ENCODE data around the gene FANCE.

FANCE gene

DNA sequence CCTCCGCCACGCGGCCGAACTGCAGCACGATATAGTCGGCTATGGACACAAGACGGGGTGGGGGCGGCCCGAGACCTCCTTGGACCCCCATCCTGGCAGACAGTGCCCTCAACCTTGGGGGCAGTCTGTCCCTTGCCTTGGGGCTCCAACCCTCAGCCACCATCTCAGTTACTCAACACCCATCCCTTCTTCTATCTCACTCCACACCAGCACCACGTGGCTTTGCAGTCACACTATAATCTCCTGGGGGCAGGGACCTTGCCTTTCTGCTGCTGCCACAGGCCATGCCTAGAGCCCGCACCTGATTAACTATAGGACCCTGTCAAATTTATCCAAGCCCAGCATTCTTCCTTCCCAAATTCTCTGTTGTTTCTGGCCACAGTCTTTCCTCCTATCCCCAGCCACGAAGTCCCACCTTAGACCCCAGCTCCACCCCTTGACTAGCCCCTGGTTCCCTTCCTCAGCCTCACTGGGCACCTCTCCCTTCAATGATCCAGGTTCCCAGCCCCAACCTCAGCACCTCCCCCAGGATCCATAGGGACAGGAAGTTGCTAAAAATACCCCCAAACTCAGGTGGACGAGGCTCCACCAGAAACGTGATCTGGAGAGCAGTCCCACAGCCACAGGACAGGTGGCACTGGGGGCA, 46.4 kb downstream of the FANCE start:
- peak; percentile 81 for DNase-seq
- no peak overlapping the region for H3K4me3 ChIP-seq (ENCODE audit: low read depth, low read length)

DNA sequence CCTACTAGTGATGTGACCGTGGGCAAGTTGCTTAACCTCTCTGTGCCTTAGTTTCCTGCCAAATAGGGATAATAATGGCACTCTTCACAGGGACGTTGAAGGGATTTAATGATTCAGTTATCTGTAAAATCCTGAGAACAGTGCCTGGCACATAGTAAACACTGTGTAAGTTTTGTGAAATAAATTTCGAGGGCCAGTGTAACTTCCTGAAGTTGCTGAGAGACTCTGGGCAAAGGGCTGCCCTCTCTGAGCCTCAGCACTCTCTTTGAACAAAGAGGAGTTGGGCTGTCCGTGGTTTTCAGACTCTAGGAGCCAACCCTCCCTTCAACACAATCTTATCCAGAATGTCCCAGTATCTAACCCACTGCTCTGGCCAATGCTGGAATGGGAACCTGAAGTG, 47.2 kb downstream of the FANCE start:
- no peak overlapping the region for H3K27ac ChIP-seq
- no peak for DNase-seq
- H3K36me3 ChIP-seq = peaks cover 46% of the 10 kb centered on the region
- no peaks in the 10 kb centered on the region for H3K9me3 ChIP-seq (ENCODE audit: severe bottlenecking)
- no peak overlapping the region for H3K4me3 ChIP-seq (ENCODE audit: low read depth, low read length)
- TF ChIP-seq, protein P1, sequence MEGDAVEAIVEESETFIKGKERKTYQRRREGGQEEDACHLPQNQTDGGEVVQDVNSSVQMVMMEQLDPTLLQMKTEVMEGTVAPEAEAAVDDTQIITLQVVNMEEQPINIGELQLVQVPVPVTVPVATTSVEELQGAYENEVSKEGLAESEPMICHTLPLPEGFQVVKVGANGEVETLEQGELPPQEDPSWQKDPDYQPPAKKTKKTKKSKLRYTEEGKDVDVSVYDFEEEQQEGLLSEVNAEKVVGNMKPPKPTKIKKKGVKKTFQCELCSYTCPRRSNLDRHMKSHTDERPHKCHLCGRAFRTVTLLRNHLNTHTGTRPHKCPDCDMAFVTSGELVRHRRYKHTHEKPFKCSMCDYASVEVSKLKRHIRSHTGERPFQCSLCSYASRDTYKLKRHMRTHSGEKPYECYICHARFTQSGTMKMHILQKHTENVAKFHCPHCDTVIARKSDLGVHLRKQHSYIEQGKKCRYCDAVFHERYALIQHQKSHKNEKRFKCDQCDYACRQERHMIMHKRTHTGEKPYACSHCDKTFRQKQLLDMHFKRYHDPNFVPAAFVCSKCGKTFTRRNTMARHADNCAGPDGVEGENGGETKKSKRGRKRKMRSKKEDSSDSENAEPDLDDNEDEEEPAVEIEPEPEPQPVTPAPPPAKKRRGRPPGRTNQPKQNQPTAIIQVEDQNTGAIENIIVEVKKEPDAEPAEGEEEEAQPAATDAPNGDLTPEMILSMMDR (IDR thresholded peaks at IDR 0.05; ENCODE audit: low read depth, low read length) = no peak
- no peaks in the 10 kb centered on the region for H3K27me3 ChIP-seq (ENCODE audit: insufficient read depth, low read depth, severe bottlenecking)

More for the DNA sequence above, 46.4 kb downstream of the FANCE start:
- Histone ChIP-seq H3K9me3 (ENCODE audit: severe bottlenecking) (no peaks in the 10 kb centered on the region), H3K27me3 (ENCODE audit: insufficient read depth, low read depth, severe bottlenecking) (no peaks in the 10 kb centered on the region), H3K36me3 (peaks cover 44% of the 10 kb centered on the region), H3K27ac (peak overlapping the region; percentile 88)
- TF ChIP-seq, protein P1 (IDR thresholded peaks at IDR 0.05; ENCODE audit: low read depth, low read length) = no peak

DNA sequence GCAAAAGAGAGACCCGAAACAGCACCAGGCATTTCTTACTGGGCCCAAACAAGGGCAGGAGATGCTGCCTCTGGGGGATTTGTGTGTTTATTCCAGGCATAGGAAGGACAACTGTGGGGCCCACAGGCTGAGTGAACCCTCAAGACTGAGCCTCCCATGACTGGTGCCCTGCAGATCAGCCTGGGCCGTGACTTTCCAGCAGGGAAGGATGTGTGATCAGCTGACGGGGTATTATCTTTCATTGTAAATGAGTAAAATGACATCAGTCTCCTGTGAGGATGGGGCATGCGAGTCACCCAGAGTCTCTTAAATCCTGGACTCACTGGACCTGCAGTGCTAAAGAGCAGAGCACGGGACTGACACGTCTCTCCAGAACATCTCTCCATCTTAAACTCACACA, 48.6 kb downstream of the FANCE start:
- peak; percentile 64 for DNase-seq
- Histone ChIP-seq H3K27ac (peak overlapping the region; percentile 44), H3K27me3 (ENCODE audit: insufficient read depth, low read depth, severe bottlenecking) (no peaks in the 10 kb centered on the region), H3K9me3 (ENCODE audit: severe bottlenecking) (no peaks in the 10 kb centered on the region), H3K36me3 (peaks cover 60% of the 10 kb centered on the region), H3K4me3 (ENCODE audit: low read depth, low read length) (no peak overlapping the region)
- TF ChIP-seq, protein P1 (IDR thresholded peaks at IDR 0.05; ENCODE audit: low read depth, low read length) = no peak

DNA sequence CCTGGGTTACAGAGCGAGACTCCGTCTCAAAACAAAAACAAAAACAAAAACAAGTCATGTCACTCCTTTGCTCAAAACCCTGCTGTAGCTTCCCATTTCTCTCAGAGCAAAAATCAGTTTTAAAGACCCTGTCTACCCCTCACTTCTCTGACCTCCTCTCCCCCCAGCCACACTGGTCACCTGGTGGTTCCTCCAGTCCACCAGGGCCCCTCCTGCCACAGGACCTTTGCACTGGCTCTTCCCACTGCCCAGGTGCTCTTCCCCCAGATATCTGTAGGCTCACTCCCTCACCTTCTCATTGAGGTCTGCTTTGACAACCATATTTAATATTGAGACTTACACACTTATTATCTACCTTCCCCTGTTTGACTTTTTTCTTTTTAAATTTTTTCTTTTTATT, 49.6 kb downstream of the FANCE start:
- no peak overlapping the region for H3K4me3 ChIP-seq (ENCODE audit: low read depth, low read length)
- DNase-seq = no peak
- H3K27ac ChIP-seq = no peak overlapping the region
- H3K27me3 ChIP-seq (ENCODE audit: insufficient read depth, low read depth, severe bottlenecking) = no peaks in the 10 kb centered on the region
- TF ChIP-seq, protein P1 (IDR thresholded peaks at IDR 0.05; ENCODE audit: low read depth, low read length) = no peak
- H3K9me3 ChIP-seq (ENCODE audit: severe bottlenecking) = no peaks in the 10 kb centered on the region
- peaks cover 70% of the 10 kb centered on the region for H3K36me3 ChIP-seq

DNA sequence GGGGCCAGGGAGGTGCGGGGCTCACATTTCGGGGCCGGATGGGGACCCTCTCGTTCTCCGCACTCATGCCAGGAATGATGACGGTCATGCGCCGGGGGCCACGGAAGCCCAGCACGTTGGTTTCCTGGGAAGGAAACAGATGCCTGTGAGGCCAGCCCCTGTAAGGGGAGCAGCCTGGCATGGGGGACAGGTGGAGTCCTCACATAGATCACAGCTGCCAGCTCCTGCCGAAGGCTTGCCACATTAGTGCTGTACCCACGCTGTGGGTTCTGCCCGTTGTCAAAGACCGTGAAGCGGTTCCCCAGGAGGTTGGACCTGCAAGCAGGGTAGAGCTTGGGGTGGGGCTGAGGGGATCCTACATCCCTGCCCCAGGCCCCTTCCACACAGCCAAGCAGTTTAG, 51.4 kb downstream of the FANCE start:
- Histone ChIP-seq H3K9me3 (ENCODE audit: severe bottlenecking) (no peaks in the 10 kb centered on the region), H3K27ac (no peak overlapping the region), H3K27me3 (ENCODE audit: insufficient read depth, low read depth, severe bottlenecking) (no peaks in the 10 kb centered on the region), H3K36me3 (peaks cover 76% of the 10 kb centered on the region), H3K4me3 (ENCODE audit: low read depth, low read length) (no peak overlapping the region)
- DNase-seq = no peak
- TF ChIP-seq, protein P1 (IDR thresholded peaks at IDR 0.05; ENCODE audit: low read depth, low read length) = no peak

DNA sequence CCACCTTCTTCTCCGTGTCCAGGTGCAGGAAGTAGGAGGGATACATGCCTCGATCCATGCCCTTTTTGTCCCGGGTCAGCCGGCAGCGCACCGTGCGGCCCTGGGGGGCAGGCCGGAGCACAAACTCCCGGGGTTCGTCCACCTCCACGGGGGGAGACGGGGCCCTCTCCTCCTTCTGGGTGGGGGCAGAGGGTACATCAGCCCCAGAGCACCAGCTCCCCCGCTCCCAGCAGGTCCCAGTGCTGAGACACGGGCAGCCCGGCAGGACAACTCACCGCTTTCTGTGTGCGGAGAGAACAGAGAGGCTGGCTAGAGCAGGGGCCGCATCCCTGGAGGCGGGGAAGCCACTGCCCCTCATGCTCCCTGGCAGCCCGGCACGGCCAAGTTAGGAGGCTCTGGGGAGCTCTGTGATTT, 53.9 kb downstream of the FANCE start:
- Histone ChIP-seq H3K4me3 (ENCODE audit: low read depth, low read length) (no peak overlapping the region), H3K9me3 (ENCODE audit: severe bottlenecking) (no peaks in the 10 kb centered on the region), H3K36me3 (peaks cover 88% of the 10 kb centered on the region), H3K27me3 (ENCODE audit: insufficient read depth, low read depth, severe bottlenecking) (no peaks in the 10 kb centered on the region), H3K27ac (no peak overlapping the region; the same call in 1 of the 2 replicates)
- no peak for DNase-seq
- TF ChIP-seq, protein P1 (IDR thresholded peaks at IDR 0.05; ENCODE audit: low read depth, low read length) = no peak
